GM04503 (cell line): ENCODE results near the gene ZDHHC9.
A peak's percentile ranks its signal among the peaks of the same experiment; 100 is the strongest.
"Not testable (repeated sequence)": the region's sequence is repeated elsewhere in the genome, so short reads cannot be mapped to it uniquely, and the experiment has no call there.

Experiments used
- DNase-seq: peaks from one replicate; pipeline ENCODE4 v3.0.0-alpha.2; 2012; ENCODE audit warnings: low read depth

The ZDHHC9 gene

GRCh38 chrX:129843459-129844306, at the start of gene ZDHHC9:
TSS of gene ZDHHC9 (minus strand) at chrX:129843886. CDS start at chrX:129841945, 1,941 bp downstream.
- DNase-seq, result no peak

GRCh38 chrX:129877401-129877800, 33.7 kb upstream of the ZDHHC9 start:
- no peak for DNase-seq

GRCh38 chrX:129876771-129877305, 33.2 kb upstream of the ZDHHC9 start:
- peak; percentile 23 for DNase-seq

- DNase-seq, result peak; percentile 71
Measured at GRCh38 chrX:129875669-129876068, 32.0 kb upstream of the ZDHHC9 start.

- no peak for DNase-seq
Measured at GRCh38 chrX:129872524-129872923, 28.8 kb upstream of the ZDHHC9 start.

- not testable (repeated sequence) for DNase-seq
Measured at GRCh38 chrX:129866321-129866720, 22.6 kb upstream of the ZDHHC9 start.

- DNase-seq, result not testable (repeated sequence)
Measured at GRCh38 chrX:129859134-129859533, 15.4 kb upstream of the ZDHHC9 start.

GRCh38 chrX:129851825-129852224, 8.1 kb upstream of the ZDHHC9 start:
- not testable (repeated sequence) for DNase-seq

- no peak for DNase-seq
Measured at GRCh38 chrX:129846716-129847115, 3.0 kb upstream of the ZDHHC9 start.

GRCh38 chrX:129845616-129846190, 2.0 kb upstream of the ZDHHC9 start:
- DNase-seq, result no peak

GRCh38 chrX:129843209-129843458, 552 bp downstream of the ZDHHC9 start:
- no peak for DNase-seq

GRCh38 chrX:129842510-129843208, 1.0 kb downstream of the ZDHHC9 start:
- no peak for DNase-seq

- DNase-seq, result no peak
Measured at GRCh38 chrX:129840344-129840743, 3.3 kb downstream of the ZDHHC9 start.

- no peak for DNase-seq
Measured at GRCh38 chrX:129836827-129837226, 6.9 kb downstream of the ZDHHC9 start.

- DNase-seq, result peak; percentile 21
Measured at GRCh38 chrX:129833153-129833990, 10.3 kb downstream of the ZDHHC9 start.

GRCh38 chrX:129831091-129831885, 12.4 kb downstream of the ZDHHC9 start:
- DNase-seq, result no peak

- DNase-seq, result no peak
Measured at GRCh38 chrX:129830494-129830893, 13.2 kb downstream of the ZDHHC9 start.

GRCh38 chrX:129825746-129826505, 17.8 kb downstream of the ZDHHC9 start:
- DNase-seq, result no peak

GRCh38 chrX:129824620-129825019, 19.1 kb downstream of the ZDHHC9 start:
- DNase-seq, result no peak

- no peak for DNase-seq
Measured at GRCh38 chrX:129823522-129823921, 20.2 kb downstream of the ZDHHC9 start.
